GM21381 (cell line): ENCODE results near the gene AQP6.
"Not testable (repeated sequence)": the region's sequence is repeated elsewhere in the genome, so short reads cannot be mapped to it uniquely, and the experiment has no call there.

Source experiments
- ATAC-seq: cut with Tn5 transposase; IDR thresholded peaks from one replicate; pipeline ENCODE4 v1.9.1; 2021; ENCODE audit warnings: mild to moderate bottlenecking, moderate library complexity; ENCODE audit not compliant: unreplicated experiment

The AQP6 gene

DNA sequence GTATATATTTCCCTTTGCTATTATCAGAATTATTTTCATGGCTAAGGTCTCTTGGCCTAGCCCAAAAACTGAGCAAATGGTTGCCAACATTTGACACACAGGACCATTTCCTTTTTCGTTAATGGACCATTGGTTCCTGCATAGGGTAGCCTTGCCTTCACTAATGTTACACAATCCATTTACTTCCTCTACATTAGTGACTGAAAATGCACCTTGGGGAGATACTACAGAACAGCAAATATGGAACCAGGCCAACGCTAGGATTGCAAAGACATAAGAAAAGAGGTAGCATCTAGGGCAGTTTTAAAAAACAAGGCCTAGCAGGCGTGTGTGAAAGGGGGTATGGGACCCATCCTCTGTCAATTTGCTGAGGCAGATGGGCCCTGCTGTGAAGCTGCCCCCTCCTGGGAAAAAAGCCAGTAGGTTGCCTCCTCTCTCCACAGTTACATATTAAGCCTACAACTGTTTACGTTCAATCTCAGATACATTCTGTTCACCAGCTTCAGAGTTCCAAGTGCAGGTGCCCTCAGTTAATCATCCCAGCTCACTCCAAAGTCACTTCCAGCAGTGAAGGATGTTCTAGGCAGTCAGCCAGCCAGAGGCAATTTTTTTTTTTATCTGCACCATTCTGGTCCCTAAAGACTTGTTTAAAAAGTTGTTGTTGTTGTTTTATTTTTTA, 15.0 kb downstream of the AQP6 start:
- ATAC-seq: no peak

DNA sequence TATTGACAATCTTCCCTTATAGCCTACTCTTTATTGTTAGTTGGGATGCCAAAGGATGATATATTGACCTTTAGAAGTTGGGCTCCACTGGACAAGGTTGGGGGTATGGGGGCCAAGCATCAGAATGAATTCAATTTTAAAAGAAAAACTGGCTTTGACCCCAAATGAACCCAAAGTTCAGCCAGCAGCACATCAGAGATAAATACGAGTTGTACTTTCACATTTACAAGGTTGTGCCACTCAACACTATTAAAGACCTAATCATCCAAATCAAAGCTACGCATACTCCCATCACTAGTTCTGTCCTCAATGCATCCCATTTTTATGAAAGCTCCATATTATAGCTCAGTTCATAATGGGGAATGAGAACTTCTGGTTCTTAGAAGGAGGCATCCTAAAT, 16.7 kb downstream of the AQP6 start:
- not testable (repeated sequence) for ATAC-seq

DNA sequence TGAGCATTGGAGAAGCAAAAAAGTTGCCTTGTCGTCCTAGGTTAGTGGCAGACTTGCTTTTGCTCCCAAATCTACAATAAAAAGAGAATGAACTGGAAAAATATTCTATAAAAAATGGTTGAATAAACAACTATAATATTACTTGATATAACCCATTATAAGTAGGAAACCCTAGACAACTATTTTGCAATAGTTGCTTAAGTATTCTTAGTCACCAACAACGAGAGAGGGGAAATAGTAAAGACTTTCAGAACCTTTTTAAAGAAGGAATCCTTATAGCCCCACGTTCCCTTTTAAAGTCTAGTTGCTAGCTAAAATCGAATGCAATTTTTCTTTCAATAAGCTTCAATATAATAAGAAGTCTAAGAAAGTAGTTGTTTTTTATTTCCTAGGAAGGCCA, 17.5 kb downstream of the AQP6 start:
- no peak for ATAC-seq

DNA sequence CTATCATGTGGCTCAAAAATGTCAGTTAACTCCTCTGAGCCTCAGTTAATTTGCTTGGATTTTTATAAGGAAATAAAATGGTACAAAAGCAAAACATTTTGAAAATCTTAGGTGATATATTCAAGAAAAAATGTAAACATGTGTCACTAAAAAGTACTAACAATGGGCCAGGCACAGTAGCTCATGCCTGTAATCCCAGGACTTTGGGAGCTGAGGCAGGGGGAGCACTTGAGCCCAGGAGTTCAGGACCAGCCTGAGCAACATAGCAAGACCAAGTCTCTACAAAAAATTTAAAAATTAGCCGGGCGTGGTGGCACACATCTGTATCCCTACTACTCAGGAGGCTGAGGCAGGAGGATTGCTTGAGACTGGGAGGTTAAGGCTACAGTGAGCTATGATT, 25.7 kb downstream of the AQP6 start:
- ATAC-seq: no peak

DNA sequence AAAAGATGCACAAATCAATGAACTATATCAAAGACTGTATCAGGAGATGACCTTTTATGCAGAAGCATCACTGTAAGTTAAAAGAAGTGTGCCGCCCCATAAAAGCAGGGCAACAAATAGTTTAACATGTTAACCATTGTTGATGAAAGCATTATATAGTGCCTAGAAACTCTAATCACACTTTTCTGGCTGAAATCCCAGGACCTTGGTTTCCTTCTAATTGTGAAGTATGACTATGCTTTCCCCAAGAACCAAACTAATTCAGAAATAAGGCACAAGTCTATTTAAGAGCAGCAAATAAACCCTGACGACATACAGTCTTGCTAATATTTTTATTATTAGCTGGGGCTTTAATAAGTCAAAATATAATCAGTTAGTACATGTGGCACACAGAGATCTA, 30.8 kb downstream of the AQP6 start:
- no peak for ATAC-seq

DNA sequence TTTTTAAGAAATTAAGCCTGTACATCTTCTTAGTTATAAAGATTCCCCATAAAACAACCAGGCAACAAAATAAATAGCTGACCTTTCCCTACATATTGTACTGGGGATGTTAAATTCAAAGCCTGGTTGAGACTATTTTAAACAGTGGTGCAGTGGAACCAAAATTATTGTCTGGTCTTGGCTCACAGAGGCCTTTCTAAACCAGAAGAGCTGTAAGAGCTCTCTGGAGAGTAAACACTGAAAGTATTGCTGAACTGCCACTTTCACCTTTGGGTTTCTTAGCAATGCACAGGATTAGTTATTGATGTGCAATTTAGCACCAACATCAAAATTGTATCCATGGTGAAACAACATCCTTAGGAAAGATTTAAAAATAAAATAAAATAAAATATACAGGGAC, 31.9 kb downstream of the AQP6 start:
- ATAC-seq: no peak

DNA sequence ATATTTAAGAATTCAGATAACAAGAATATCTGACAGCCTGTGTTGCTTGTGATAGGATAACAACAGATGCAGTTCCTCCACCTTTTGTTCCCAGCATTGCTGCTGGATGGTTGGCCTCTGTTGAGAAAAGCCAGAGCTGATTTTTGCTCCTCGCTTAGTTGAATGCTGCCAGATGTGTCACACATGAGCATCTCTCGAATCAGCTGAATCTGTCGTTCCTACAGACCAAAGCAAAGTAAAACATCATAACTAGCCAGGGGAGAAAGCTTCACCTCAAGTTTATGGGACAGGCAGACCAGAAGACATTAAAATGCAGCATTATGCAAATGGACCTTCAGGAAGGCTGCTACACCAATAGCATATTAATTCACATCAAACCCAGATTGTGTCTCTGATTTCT, 32.4 kb downstream of the AQP6 start:
- no peak for ATAC-seq

DNA sequence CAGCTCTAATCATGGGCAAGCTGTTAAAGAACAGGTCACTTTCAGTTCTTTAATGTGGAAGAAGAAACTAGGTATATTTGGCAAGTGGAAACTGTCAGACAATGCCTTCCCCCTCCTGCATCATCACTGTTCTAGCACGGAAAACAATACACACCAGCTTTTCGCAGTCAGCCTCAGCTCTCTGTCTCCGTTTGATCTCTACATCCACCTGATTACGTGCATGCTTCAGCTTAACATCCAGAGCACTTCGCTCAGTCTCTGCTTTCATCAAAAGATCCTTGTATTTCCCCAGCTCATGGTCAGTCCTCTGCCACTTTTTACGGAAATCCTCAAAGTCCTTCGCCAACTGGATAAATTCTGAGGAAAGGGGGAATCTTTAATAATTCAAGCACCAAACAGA, 33.5 kb downstream of the AQP6 start:
- no peak for ATAC-seq

DNA sequence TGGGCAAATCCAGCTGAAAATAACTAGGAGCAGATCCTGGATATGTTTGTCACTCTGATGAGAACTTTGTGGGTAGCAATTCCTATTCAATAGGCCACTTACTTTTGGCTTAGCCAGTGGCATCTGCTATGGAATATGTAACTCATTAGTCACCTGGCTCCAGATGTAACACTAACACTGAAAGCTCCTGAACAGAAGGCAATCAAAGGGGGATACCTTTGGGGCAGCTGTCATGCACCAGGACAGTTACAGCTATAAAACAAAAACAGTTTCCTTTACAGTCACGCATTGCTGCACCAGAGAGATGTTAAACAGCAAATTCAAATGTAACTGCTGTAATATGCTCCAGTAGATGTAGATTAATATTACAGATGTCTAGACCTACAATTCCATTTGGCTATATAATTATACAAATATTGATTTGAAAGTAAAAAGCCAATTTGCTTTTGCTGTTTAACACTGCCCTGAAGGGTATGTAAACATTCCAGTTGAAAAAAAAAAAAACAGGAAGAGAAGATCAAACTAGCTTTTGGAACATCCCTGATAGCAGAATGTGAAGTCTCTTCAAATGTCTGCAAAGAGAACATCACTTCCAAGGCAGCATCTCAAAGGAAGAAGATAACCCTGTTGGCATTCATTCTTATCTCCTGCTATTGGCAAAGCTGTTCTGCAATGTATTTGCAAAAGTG, 34.2 kb downstream of the AQP6 start:
- ATAC-seq: no peak

DNA sequence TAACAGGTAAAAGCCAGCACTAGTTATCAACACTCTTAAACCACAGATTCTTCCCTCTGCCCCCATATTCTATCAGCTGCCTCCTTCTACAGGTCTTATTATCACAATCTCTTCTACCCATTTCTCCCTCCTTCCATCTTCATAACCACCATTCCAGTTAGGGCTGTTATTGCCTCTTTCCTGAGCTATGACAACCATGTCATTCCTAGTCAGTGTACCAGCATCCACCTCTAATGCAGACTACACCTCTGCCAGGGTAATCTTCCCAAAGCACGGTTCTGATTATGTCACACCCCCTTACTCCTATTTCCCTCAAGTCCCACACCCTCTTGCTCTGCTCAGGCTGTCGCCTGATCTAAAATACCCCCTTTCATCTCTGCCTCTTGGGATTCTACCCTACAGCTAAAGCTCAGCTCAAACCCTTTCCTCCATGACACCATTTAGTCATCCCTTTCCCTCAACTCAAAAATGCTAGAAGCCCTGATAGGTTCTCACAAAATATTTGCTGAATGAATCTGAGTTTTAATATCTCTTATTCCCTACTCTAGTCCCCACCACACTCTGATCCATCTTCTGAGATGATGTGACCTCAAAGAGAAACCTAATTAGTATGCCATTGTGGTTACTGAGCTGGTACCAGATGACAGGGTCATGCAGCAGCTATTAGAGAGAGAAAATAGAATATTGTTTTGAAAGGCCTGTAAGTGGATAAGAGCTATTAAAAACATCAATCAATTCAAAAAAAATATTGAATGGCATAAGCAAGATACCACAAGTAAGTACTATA, 40.8 kb downstream of the AQP6 start:
- ATAC-seq: no peak

DNA sequence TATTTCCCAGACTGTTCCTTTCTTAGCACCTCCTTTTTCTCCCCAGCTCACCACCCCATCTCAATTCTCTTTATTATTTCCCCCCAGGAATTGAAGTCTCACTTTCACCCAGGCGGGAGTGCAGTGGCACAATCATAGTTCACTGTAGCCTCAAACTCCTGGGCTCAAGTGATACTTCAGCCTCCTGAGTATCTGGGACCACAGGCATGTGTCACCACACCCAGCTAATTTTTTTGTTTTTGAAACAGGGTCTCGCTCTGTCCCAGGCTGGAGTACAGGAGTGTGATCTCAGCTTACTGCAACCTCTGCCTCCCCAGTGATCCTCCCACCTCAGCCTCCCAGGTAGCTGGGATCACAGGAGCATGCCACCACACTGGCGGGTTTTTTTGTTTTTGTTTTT, 41.6 kb downstream of the AQP6 start:
- no peak for ATAC-seq

DNA sequence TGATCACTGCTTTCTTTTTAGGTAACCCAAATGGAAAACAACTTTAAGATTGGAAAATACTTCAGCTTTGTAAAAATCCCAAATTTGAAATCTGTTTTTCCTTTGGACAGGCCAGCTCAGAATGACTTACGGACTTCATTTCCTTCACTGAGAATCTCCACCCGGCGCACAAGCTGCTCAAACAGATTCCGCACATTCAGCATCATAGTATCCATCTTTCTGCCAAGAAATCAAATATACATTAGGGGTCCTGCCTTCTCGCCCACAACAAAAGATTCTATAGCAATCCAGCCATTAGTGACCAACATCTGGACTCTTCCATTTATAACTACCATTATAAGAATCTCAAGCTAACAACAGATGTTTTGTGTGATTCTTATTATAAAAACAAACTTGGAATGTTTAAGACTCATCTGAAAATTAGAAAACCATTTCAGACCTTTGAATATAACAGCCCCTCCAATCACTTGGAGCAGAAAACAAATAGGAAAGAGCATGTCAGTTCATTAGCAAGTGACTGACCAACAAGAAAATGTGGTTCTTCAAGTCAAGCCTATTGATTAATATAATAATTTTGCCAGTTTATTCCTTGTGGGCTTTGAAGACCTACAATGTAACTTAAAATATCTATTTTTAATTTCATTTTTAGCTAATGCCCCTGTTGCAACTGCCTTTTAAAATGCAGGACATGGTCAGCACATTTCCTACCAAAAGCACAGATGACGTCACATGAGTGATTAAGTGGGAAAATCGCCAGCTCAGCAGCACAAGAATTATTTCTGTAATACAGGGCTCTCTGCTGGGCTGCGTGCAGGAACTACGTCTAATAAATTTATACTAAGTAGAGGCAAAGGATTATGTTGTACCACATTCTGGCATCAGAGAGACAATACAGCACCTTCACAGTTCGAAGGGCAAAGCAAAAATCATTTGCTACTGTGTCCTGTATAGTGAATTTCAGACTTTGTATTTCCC, 44.0 kb downstream of the AQP6 start:
- ATAC-seq: no peak

DNA sequence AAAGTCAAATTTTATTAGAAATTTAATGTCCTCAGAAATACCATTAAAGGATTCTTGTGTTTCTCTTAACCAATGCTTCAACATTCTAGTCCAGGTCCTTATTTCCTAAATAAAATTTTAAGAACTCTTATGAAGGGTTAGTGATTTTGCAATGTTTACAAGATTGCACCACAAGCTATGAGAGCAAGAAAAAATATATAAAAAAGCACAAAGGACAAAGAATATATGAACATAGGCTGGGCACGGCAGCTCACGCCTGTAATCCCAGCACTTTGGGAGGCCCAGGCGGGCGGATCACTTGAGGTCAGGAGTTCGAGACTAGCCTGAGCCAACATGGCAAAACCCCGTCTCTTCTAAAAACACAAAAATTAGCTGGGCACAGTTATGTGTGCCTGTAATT, 44.9 kb downstream of the AQP6 start:
- ATAC-seq: no peak

DNA sequence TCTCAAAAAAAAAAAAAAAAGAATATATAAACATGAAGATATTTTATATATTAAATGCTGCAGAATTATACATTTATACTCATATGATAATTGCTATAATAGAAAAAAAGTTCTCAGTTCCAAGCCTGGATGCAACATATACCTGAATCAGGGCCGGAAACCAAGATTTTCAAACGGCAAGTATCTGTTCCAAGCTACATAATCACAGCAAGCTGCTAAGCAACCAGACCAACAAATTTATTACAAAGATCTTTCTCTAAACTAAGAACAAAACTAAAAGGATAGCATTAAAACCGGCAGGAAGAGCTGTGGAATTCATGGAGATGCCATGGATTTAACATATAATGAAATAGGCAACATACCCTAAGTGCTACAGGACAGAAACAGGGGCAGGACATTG, 45.4 kb downstream of the AQP6 start:
- no peak for ATAC-seq

DNA sequence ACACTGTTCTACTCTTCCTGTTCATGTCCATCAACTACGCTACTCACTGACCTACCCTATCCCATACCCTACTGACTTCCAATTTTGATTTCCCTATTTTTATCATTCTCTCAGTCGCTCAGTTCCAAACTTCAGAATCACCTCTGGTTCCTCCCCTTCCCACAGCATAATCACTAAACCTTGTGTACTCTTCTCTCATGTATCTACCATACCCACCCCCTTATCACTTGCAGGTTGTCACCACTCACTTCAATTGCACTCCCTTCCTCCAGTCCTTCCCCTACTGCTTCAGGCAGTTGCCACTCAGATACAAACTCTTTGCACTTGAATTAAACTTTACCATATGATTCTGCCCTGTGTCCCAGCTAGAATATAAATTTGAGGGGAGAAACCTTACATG, 46.2 kb downstream of the AQP6 start:
- ATAC-seq: no peak

DNA sequence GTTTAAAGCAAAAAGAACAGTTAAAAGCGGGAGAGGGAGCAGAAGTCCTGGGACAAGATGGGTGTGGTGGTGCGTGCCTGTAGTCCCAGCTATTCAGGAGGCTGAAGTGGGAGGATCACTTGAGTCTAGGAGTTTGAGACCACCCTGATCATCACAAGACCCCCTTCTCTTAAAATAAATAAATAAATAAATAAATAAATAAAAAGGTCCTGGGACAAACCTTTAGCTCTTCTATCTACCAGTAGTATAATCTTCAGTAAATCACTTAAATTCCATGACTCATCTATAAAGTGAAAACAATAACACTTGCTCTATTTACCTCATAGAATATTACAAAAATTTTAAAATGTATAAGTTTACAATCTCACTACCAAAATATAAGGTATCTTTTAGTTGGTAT, 46.8 kb downstream of the AQP6 start:
- ATAC-seq: no peak

DNA sequence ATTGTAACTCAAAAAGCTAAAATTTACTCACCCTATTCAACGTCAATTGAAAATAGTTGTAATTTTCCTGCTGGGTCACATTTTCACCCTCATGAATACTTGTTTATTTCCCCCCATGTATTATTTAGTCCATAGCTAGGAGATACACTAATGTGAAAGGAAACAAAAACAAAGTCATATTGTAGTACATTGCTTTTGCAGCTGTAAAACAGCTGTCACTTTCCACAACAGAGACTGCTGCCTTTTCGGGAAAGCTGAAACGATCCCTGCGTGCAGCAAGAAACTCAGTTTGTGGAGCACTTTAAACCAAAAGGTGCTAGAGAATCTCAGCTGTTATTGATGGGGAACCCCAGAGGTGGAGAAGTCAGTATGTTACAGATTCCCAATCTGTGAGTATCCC, 48.3 kb downstream of the AQP6 start:
- no peak for ATAC-seq

DNA sequence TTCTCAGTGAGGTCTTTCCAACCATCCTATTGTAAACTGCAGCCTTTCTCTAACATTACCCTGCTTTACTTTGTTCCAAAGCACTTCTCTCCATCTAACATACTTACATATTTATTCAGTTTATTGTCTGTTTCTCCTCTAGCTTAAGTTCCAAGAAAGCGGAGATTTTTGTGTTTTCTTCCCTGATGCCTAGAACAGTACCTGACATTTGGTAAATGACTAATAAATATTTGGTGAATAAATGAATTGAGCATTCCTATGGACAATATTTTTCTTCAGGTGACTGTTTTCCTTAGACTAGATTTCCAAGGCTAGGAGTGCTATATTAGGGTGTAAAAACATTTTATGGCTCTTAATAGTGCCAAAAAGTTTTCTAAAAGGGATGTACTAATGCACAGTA, 50.2 kb downstream of the AQP6 start:
- ATAC-seq: no peak

DNA sequence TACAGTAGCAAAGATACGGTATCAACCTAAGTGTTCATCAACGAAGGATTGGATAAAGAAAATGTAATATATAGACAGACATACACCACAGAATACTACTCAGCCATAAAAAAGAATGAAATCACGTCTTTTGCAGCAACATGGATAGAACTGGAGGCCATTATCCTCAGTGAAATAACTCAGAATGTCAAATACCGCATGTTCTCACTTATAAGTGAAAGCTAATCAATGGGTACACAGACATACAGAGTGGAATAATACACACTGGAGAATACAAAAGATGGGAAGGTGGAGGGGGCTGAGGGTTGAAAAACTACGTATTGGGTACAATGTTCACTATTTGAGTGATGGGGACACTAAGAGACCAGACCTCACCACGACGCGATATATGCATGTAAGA, 51.5 kb downstream of the AQP6 start:
- ATAC-seq: no peak

DNA sequence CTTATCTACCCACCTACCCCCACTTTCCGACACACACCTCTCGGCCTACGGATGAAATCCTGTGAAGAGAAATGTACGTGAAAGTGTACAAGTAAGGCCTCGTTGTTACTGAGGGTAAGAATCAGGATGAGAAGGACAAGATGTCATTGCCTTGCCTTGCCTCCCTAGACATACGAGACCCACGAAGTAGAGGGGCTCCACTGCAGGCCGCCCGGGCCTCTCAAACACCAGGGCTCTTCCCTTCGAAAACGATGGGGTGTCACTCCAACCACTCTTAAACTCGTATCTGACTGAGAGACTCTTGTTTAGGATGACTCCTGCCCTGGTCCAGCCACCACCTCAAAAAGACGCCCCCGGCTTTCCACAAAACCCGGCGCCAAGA, 52.0 kb downstream of the AQP6 start:
- peak; percentile 21 for ATAC-seq
